PFSK-1 (cell line): ENCODE measurements around the gene NTM.

Source experiments
- FOXP2 ChIP-seq: optimal IDR thresholded peaks from 2 replicates; pipeline ENCODE3; 2011; ENCODE audit warnings: borderline replicate concordance, control low read depth, inconsistent platforms; ENCODE audit not compliant: insufficient read depth; ENCODE audit errors: extremely low read length, extremely low read depth
- POLR2AphosphoS5 ChIP-seq: IDR thresholded peaks from 2 replicates; pipeline ENCODE4 v1.6.1; 2012; ENCODE audit warnings: low read depth, mild to moderate bottlenecking, control low read depth, low read length, moderate library complexity
- SIN3A ChIP-seq: IDR thresholded peaks from 2 replicates; pipeline ENCODE4 v1.6.1; 2012; ENCODE audit warnings: mild to moderate bottlenecking, low read length, moderate library complexity, borderline replicate concordance; ENCODE audit not compliant: insufficient read depth
- TAF1 ChIP-seq: IDR thresholded peaks from 2 replicates; pipeline ENCODE4 v1.6.1; 2012; ENCODE audit warnings: low read length, control low read depth, borderline replicate concordance; ENCODE audit not compliant: insufficient read depth
- TF ChIP-seq, protein P1 (sequence below), 2 experiments: IDR thresholded peaks; 2 replicates each; pipeline versions ENCODE4 v1.6.1 to v1.8.0; 2011 to 2012; ENCODE audit warnings: low read depth in 2 of 2, low read length in 2 of 2, control low read depth in 1 of 2, inconsistent platforms in 1 of 2, mild to moderate bottlenecking in 1 of 2, moderate library complexity in 1 of 2; ENCODE audit not compliant: insufficient read depth in 1 of 2

The NTM gene

DNA sequence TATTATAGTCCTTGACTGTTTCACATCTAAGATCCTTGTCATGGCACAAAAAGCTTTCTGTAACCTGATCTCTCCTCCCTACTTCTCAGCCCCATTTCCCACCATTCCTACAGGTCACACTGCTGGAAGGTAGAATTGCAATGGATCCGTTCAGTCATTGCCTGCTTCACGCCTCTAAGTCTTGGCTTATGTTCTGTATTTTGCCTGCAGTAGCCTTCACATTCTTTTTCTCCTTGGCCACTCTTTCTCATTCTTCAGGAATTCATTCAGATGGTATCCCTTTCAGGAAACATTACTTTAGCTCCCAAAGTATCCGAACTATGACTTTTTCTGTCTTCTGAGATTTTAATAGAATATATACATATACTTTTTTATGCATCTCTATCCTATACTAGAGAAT lies 731.5 kb downstream of the NTM start:
- TF ChIP-seq FOXP2 (no peak), POLR2AphosphoS5 (no peak), TAF1 (no peak), SIN3A (no peak)
- TF ChIP-seq, protein P1, sequence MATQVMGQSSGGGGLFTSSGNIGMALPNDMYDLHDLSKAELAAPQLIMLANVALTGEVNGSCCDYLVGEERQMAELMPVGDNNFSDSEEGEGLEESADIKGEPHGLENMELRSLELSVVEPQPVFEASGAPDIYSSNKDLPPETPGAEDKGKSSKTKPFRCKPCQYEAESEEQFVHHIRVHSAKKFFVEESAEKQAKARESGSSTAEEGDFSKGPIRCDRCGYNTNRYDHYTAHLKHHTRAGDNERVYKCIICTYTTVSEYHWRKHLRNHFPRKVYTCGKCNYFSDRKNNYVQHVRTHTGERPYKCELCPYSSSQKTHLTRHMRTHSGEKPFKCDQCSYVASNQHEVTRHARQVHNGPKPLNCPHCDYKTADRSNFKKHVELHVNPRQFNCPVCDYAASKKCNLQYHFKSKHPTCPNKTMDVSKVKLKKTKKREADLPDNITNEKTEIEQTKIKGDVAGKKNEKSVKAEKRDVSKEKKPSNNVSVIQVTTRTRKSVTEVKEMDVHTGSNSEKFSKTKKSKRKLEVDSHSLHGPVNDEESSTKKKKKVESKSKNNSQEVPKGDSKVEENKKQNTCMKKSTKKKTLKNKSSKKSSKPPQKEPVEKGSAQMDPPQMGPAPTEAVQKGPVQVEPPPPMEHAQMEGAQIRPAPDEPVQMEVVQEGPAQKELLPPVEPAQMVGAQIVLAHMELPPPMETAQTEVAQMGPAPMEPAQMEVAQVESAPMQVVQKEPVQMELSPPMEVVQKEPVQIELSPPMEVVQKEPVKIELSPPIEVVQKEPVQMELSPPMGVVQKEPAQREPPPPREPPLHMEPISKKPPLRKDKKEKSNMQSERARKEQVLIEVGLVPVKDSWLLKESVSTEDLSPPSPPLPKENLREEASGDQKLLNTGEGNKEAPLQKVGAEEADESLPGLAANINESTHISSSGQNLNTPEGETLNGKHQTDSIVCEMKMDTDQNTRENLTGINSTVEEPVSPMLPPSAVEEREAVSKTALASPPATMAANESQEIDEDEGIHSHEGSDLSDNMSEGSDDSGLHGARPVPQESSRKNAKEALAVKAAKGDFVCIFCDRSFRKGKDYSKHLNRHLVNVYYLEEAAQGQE (IDR thresholded peaks at IDR 0.05; ENCODE audit: insufficient read depth in 1 of 2, low read depth in 2 of 2, low read length in 2 of 2), result no peak

DNA sequence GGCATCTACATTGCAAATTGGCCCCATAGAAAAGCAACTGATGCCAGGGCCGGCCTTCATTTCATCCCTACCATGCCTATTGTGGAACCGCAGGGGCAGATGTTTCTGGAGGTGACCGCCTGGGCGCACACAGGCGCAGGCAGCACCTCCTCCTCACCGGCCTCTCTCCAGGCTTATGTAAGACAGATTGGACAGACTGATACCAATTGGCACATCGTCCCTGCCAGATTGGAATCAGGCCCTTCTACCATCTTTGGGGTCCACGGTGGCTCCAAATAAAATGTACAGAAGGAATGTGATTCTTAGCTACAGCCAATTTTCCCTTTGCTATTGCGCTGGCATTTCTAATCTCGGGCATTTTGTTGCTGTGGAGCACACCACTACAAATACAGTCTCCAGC lies 732.6 kb downstream of the NTM start:
- TF ChIP-seq, protein P1 (IDR thresholded peaks at IDR 0.05; ENCODE audit: insufficient read depth in 1 of 2, low read depth in 2 of 2, low read length in 2 of 2), result no peak

DNA sequence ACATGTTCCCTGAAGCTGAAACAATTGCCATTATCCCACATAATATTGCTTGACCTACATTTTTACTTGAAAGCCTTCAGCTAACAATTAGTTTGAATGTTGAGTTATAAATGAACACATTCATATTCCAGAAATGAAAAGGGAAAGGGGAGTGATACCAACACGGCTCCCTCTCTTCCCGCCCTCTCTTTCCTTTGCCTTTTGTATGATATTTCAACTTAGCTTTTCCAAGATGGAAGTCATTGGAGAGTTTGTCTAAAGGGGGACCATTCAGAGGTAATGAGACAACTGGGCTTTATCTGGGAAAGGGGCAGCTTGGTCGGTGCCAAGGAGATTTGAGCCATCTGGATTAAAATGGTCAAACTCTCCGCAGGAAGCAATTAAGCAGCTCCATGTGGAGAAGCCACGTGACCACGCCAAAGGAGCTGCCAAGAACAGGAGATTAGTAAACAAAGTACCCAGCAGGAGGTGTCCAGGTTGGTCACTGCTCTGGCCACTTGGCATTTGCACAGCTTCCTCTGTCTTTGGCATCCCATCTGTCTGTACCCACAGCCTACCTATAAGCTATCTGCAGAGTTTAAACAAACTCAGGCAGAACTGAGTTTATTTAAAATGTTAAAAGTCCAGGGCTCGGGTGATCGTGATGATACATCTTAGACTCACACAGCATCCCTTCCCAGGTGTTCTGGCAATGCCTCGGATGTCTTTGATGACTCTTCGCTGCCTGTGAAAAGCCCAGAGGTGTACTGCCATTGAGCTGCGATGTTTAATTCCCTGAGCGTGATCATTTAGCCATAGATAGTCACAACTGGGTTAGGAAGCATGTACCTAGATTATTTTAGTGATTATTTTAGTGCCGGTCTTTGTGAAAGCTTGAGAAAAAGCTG lies 735.9 kb downstream of the NTM start:
- TF ChIP-seq FOXP2, result no peak
- no peak for TF ChIP-seq SIN3A
- TF ChIP-seq TAF1, result no peak
- TF ChIP-seq, protein P1 (IDR thresholded peaks at IDR 0.05; ENCODE audit: insufficient read depth in 1 of 2, low read depth in 2 of 2, low read length in 2 of 2), result no peak
- TF ChIP-seq POLR2AphosphoS5, result no peak

DNA sequence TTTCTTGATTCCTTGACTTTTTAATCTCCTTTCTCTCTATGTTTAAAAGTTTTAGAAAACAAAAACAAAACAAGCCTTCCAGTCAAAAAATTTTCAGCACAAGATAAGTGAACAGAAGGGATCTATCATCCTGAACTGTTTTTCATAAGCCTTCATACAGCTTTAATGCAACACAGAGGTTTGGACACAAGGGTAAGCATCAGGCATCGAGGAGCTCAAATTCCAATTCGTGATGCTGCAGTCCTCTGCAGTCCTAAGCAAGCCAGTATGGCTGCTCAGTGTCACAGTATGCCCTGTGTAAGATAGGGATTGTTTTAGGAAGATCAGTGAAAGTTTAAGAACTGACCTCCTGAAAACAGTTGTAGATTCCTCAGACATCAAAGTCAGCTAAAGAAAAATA lies 740.9 kb downstream of the NTM start:
- TF ChIP-seq FOXP2, result no peak

DNA sequence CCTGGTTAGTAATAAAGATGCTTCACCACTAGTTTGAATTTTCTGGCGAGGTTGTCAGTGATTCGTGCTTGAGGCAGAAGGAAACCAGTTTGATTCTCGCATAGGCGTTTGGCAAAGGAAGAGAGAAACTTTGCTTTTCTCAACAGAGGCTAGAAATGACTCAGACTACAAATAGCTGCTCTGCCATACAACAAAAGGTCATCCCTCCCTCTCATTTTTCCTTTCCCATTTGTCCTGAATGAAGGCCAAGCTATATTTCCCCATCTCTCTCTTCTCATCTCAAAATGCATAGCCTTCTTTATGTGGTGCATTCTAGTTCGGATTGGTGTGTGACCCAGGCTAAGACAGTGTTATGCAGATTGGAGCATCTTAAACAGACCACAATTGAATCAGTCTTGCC lies 741.4 kb downstream of the NTM start:
- TF ChIP-seq SIN3A (no peak), POLR2AphosphoS5 (no peak), TAF1 (no peak), FOXP2 (no peak)
- TF ChIP-seq, protein P1 (IDR thresholded peaks at IDR 0.05; ENCODE audit: insufficient read depth in 1 of 2, low read depth in 2 of 2, low read length in 2 of 2), result no peak
